ENCODE results near the gene PAPSS1. TPM values are rescaled to one million over a fixed set of nuclear protein-coding genes. Genes with fewer than 3 reads are reported as not detected.

The PAPSS1 gene
- polyA plus RNA-seq, 1 of the 3 experiments (the other 2 are of a cell fraction), result 70.1 TPM

GRCh38 chr4:107743532-107743931 lies 23.5 kb upstream of the PAPSS1 start:
- peaks cover 7% of the 10 kb centered on the region; the same call in 1 of the 2 replicates for H3K27me3 ChIP-seq (ENCODE audit: insufficient read depth)
- no peak overlapping the region for H3K27ac ChIP-seq (ENCODE audit: low read depth in 2 of 2, low read length in 1 of 2)
- CTCF ChIA-PET, result interaction anchor here (1.2 kb wide), 1 partner anchor 17 kb away, joined by 3 read pairs; no protein-coding TSS in a partner anchor
- H3K4me2 ChIP-seq, result no peak overlapping the region
- H3K79me2 ChIP-seq (ENCODE audit: insufficient read depth), result no peaks in the 10 kb centered on the region
- no peak overlapping the region for H2AFZ ChIP-seq (ENCODE audit: low read depth)
- no peaks in the 10 kb centered on the region for H4K20me1 ChIP-seq (ENCODE audit: insufficient read depth)
- DNase-seq, result no peak
- H3K4me3 ChIP-seq (ENCODE audit: low read depth in 2 of 2, low read length in 1 of 2), result no peak overlapping the region
- H3F3A ChIP-seq (replicated peaks; ENCODE audit: insufficient read depth), result no peaks in the 10 kb centered on the region
- H3K9me3 ChIP-seq, result no peaks in the 10 kb centered on the region
- H3K9me2 ChIP-seq, result no peaks in the 10 kb centered on the region
- WGBS (ENCODE audit: low lambda C conversion rate), result 31% methylated on average over 1 of the region's 1 CpG
- TF ChIP-seq RFX5 (IDR thresholded peaks at IDR 0.05; ENCODE audit: low read length) (no peak), ELF1 (IDR thresholded peaks at IDR 0.05) (no peak), YY1 (IDR thresholded peaks at IDR 0.05; ENCODE audit: low read depth) (no peak), NFIC (IDR thresholded peaks at IDR 0.05; ENCODE audit: borderline replicate concordance) (no peak), USF1 (IDR thresholded peaks at IDR 0.05; ENCODE audit: borderline replicate concordance, low read depth) (no peak), SMC3 (IDR thresholded peaks at IDR 0.05; ENCODE audit: low read depth, low read length) (no peak), RCOR1 (IDR thresholded peaks at IDR 0.05; ENCODE audit: low read length) (no peak), EZH2phosphoT487 (IDR thresholded peaks at IDR 0.05; ENCODE audit: borderline replicate concordance, low read depth) (no peak), NRF1 (IDR thresholded peaks at IDR 0.05; ENCODE audit: low read depth, low read length) (no peak), MEF2A (IDR thresholded peaks at IDR 0.05; ENCODE audit: borderline replicate concordance, low read depth) (no peak), RAD21 (IDR thresholded peaks at IDR 0.05; ENCODE audit: low read length) (no peak), FOSL2 (IDR thresholded peaks at IDR 0.05; ENCODE audit: borderline replicate concordance, low read depth) (no peak), MAX (IDR thresholded peaks at IDR 0.05; ENCODE audit: low read depth) (no peak), GATA2 (CRISPR knock-in tag; IDR thresholded peaks at IDR 0.05) (no peak), EP300 (IDR thresholded peaks at IDR 0.05; ENCODE audit: borderline replicate concordance in 1 of 2, low read depth in 1 of 2, low read length in 1 of 2) (no peak), TAF1 (IDR thresholded peaks at IDR 0.05; ENCODE audit: borderline replicate concordance, low read depth, low read length) (no peak), TEAD4 (IDR thresholded peaks at IDR 0.05; ENCODE audit: borderline replicate concordance, insufficient read depth) (no peak), JUND (IDR thresholded peaks at IDR 0.05) (no peak), TCF12 (IDR thresholded peaks at IDR 0.05) (no peak), GABPA (IDR thresholded peaks at IDR 0.05; ENCODE audit: low read depth) (no peak)
- POLR2A ChIA-PET, result no interaction called here
- H3K4me1 ChIP-seq (ENCODE audit: control insufficient read depth in 1 of 2, insufficient read depth in 2 of 2, low read depth in 1 of 2, low read length in 1 of 2), result peaks cover 10 to 11% of the 10 kb centered on the region in 2 experiments; a peak in 3 of 4 replicates
- H3K36me3 ChIP-seq (replicated peaks in 1 of 2; ENCODE audit: control insufficient read depth in 1 of 2, insufficient read depth in 2 of 2, low read length in 1 of 2), result no peaks in the 10 kb centered on the region
- no peak overlapping the region for H3K9ac ChIP-seq

GRCh38 chr4:107742791-107743190 lies 22.8 kb upstream of the PAPSS1 start:
- Histone ChIP-seq H3K27ac (ENCODE audit: low read depth in 2 of 2, low read length in 1 of 2) (no peak overlapping the region), H3K9ac (no peak overlapping the region), H3K4me3 (ENCODE audit: low read depth in 2 of 2, low read length in 1 of 2) (no peak overlapping the region), H2AFZ (ENCODE audit: low read depth) (no peak overlapping the region), H3K9me3 (no peaks in the 10 kb centered on the region), H3K27me3 (ENCODE audit: insufficient read depth) (peaks cover 7% of the 10 kb centered on the region; the same call in 1 of the 2 replicates), H3K9me2 (no peaks in the 10 kb centered on the region), H4K20me1 (ENCODE audit: insufficient read depth) (no peaks in the 10 kb centered on the region), H3K4me1 (ENCODE audit: control insufficient read depth in 1 of 2, insufficient read depth in 2 of 2, low read depth in 1 of 2, low read length in 1 of 2) (peaks cover 10 to 11% of the 10 kb centered on the region in 2 experiments; a peak in 3 of 4 replicates), H3F3A (replicated peaks; ENCODE audit: insufficient read depth) (no peaks in the 10 kb centered on the region), H3K36me3 (replicated peaks in 1 of 2; ENCODE audit: control insufficient read depth in 1 of 2, insufficient read depth in 2 of 2, low read length in 1 of 2) (no peaks in the 10 kb centered on the region), H3K79me2 (ENCODE audit: insufficient read depth) (no peaks in the 10 kb centered on the region), H3K4me2 (no peak overlapping the region)
- TF ChIP-seq FOXJ3 (CRISPR knock-in tag; IDR thresholded peaks at IDR 0.05), result no peak
- no peak for TF ChIP-seq SIN3A (IDR thresholded peaks at IDR 0.05; ENCODE audit: borderline replicate concordance, low read depth, low read length)
- TF ChIP-seq USF2 (IDR thresholded peaks at IDR 0.05; ENCODE audit: borderline replicate concordance, low read depth, low read length), result no peak
- no peak for TF ChIP-seq CTCF (IDR thresholded peaks at IDR 0.05)
- no peak for TF ChIP-seq FOXM1 (IDR thresholded peaks at IDR 0.05; ENCODE audit: low read depth)
- TF ChIP-seq RFX5 (IDR thresholded peaks at IDR 0.05; ENCODE audit: low read length), result no peak
- no peak for TF ChIP-seq ELF1 (IDR thresholded peaks at IDR 0.05)
- TF ChIP-seq NFIC (IDR thresholded peaks at IDR 0.05; ENCODE audit: borderline replicate concordance), result no peak
- no peak for DNase-seq
- 85% methylated on average over 1 of the region's 1 CpG for WGBS (ENCODE audit: low lambda C conversion rate)
- CTCF ChIA-PET, result interaction anchor here (0.7 kb wide), 1 partner anchor 8 kb away, joined by 3 read pairs; no protein-coding TSS in a partner anchor
- POLR2A ChIA-PET, result no interaction called here

All from SK-N-SH (cell line).